ENCODE measurements around the gene LRIT3. TPM values are rescaled to one million over a fixed set of nuclear protein-coding genes. Genes with fewer than 3 reads are reported as not detected.
"Not testable (repeated sequence)": the region's sequence is repeated elsewhere in the genome, so short reads cannot be mapped to it uniquely, and the experiment has no call there.

Gene LRIT3
- total RNA-seq, 2 donors from 2014 or later, result 0.85 to 1.4 TPM

DNA sequence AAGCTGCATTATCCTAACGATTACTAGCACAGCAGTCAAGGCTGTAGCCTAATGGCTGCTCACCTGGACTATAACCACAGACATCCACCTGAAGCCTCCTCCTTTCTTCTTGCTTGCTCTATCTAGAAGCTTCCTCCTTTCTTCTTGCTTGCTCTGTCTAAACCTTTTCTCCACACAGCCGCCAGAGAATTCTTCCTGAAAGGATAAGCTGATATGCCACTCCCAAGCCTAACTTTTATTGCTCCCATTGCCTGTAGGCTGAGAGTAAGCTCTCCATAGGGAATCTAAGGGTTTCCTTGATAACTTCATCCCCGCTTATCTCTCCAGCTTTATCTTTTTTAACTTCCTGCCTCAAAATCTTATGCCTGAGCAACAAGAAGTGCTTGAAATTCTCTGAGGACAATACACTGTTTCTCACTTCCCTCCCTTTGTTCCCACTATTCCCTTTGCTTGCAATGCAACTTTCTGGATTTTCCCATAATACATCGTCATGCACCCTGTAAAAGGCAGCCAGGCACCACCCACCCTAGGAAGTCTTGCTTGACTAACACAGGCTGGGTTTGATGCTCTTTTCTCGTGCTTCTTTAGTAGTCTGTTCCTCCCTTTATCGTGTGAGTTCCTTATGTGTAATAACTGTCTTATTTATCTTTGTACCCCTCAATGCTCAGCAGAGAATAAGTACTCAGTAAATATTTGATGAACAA lies 1.4 kb upstream of the LRIT3 start:
- H3K4me3 ChIP-seq, result no peak overlapping the region
- H3K27me3 ChIP-seq (replicated peaks; ENCODE audit: insufficient read depth), result no peaks in the 10 kb centered on the region
- TF ChIP-seq, protein P1, sequence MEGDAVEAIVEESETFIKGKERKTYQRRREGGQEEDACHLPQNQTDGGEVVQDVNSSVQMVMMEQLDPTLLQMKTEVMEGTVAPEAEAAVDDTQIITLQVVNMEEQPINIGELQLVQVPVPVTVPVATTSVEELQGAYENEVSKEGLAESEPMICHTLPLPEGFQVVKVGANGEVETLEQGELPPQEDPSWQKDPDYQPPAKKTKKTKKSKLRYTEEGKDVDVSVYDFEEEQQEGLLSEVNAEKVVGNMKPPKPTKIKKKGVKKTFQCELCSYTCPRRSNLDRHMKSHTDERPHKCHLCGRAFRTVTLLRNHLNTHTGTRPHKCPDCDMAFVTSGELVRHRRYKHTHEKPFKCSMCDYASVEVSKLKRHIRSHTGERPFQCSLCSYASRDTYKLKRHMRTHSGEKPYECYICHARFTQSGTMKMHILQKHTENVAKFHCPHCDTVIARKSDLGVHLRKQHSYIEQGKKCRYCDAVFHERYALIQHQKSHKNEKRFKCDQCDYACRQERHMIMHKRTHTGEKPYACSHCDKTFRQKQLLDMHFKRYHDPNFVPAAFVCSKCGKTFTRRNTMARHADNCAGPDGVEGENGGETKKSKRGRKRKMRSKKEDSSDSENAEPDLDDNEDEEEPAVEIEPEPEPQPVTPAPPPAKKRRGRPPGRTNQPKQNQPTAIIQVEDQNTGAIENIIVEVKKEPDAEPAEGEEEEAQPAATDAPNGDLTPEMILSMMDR (IDR thresholded peaks at IDR 0.05), result no peak
- no peak overlapping the region for H3K27ac ChIP-seq
- no peaks in the 10 kb centered on the region for H3K9me3 ChIP-seq
- peaks cover 4% of the 10 kb centered on the region for H3K36me3 ChIP-seq
- H3K4me1 ChIP-seq (ENCODE audit: control insufficient read depth in 1 of 2, low read depth in 2 of 2), result no peaks in the 10 kb centered on the region
- ATAC-seq (ENCODE audit: insufficient number of reproducible peaks, low FRiP score, low read depth) (no peak), DNase-seq (ENCODE audit: low spot score) (no peak)

DNA sequence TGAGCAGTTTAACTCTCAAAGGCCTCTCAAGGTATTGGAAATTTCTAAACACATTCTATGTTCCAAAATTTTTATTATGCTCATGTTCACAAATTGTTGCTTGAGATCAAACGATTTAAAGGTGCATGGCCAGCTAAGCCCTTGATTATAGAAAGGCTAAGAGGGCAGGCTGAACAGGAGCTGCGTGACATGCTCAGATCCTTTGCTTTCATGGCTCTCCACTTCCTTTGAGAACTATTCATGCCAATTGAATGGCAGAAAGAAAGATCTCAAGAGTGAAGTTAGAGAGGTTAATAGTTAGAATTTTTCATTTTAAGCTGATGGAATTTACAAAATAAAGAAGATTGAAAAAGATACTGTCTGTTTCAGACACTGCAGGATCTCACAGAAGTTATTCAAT lies 594 bp downstream of the LRIT3 start:
- H3K27ac ChIP-seq, result no peak overlapping the region
- TF ChIP-seq, protein P1 (IDR thresholded peaks at IDR 0.05), result no peak
- no peaks in the 10 kb centered on the region for H3K4me1 ChIP-seq (ENCODE audit: control insufficient read depth in 1 of 2, low read depth in 2 of 2)
- ATAC-seq (ENCODE audit: insufficient number of reproducible peaks, low FRiP score, low read depth) (no peak), DNase-seq (ENCODE audit: low spot score) (no peak)
- no peaks in the 10 kb centered on the region for H3K36me3 ChIP-seq
- no peak overlapping the region for H3K4me3 ChIP-seq
- H3K27me3 ChIP-seq (replicated peaks; ENCODE audit: insufficient read depth), result no peaks in the 10 kb centered on the region
- no peaks in the 10 kb centered on the region for H3K9me3 ChIP-seq

DNA sequence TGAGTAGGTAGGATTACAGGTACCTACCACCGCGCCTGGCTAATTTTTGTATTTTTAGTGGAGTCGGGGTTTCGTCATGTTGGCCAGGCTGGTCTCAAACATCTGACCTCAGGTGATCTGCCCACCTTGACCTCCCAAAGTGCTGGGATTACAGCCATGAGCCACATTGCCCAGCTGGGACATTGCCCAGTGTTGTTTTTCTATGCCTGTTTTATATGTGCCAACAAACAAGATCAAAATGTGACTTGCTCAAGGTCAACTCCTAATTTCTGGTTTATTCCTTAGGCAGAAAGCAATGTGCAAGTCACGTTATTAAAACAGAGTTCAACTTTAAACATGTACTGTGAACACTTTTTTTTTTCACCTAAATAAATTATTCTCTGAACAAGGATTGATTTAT lies 2.7 kb downstream of the LRIT3 start:
- Histone ChIP-seq H3K4me1 (ENCODE audit: control insufficient read depth in 1 of 2, low read depth in 2 of 2) (no peaks in the 10 kb centered on the region), H3K36me3 (no peaks in the 10 kb centered on the region), H3K27me3 (replicated peaks; ENCODE audit: insufficient read depth) (no peaks in the 10 kb centered on the region), H3K27ac (no peak overlapping the region), H3K9me3 (no peaks in the 10 kb centered on the region), H3K4me3 (no peak overlapping the region)
- no peak for ATAC-seq (ENCODE audit: insufficient number of reproducible peaks, low FRiP score, low read depth)
- no peak for DNase-seq (ENCODE audit: low spot score)
- TF ChIP-seq, protein P1 (IDR thresholded peaks at IDR 0.05), result no peak

DNA sequence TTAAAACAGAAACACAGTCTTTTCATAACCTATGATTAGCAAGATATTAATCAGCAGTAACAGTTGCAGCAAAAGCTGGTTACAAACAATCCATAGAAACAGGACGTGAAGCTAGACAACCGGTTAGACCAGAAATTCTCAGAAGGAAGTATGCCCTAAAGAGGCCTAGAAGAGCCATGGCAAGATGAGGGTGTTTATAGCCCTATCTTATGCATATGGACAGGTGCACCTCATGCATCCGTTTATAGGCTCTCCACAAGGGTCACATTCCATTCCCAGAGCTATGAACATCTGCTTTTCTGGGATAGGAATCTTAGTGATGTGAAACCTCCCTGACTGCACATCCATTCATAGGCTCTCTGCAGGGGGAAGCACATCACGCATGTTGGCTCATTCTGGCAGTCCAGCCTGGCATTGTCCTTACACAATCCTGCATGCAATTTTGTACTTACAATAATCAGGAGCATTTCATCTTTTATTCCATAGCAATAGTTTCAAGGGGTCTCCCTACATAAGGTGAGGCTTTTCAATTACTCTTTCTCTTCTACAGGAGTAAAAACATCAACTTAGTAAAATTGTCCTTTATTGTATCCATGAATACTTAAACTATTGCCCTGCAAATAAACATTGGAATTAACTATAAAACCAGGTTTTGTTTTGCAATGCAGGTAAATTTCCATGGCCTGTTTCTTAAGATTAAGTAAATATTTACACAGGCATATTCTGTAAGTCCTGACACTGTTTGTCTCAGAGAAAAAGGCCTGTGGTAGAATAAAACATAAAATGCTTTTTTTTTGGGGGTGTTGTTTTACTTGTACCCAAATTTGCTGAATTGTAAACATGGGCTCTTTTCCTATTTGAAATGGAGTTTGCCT lies 11.8 kb downstream of the LRIT3 start:
- H3K27me3 ChIP-seq (replicated peaks; ENCODE audit: insufficient read depth); DNase-seq (ENCODE audit: low spot score); H3K4me3 ChIP-seq; H3K36me3 ChIP-seq; ATAC-seq (ENCODE audit: insufficient number of reproducible peaks, low FRiP score, low read depth); H3K9me3 ChIP-seq; H3K4me1 ChIP-seq (ENCODE audit: control insufficient read depth in 1 of 2, low read depth in 2 of 2); H3K27ac ChIP-seq: not testable (repeated sequence)

DNA sequence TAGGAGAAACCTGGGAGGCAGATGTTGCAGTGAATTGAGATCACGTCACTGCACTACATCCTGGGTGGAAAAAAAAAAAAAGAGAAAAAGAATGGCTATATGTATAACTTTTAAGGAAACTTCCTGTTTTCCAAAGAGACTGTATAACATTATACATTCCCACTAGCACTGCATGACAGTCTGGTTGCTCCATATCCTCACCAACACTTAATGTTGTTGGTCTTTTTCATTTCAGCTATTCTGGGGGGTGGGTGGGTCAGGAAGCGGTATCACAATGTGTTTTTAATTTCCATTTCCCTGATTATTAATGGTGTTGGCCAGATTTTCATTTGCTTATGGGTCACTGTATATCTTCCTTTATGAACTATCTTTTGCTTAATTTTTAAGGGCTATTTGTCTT lies 13.4 kb downstream of the LRIT3 start:
- TF ChIP-seq, protein P1 (IDR thresholded peaks at IDR 0.05), result no peak
- no peak overlapping the region for H3K27ac ChIP-seq
- no peak for DNase-seq (ENCODE audit: low spot score)
- no peaks in the 10 kb centered on the region for H3K27me3 ChIP-seq (replicated peaks; ENCODE audit: insufficient read depth)
- H3K4me1 ChIP-seq (ENCODE audit: control insufficient read depth in 1 of 2, low read depth in 2 of 2), result no peaks in the 10 kb centered on the region
- no peak overlapping the region for H3K4me3 ChIP-seq
- H3K9me3 ChIP-seq, result no peaks in the 10 kb centered on the region
- ATAC-seq (ENCODE audit: insufficient number of reproducible peaks, low FRiP score, low read depth), result no peak
- H3K36me3 ChIP-seq, result no peaks in the 10 kb centered on the region
